Stimulated activated CD8-positive, alpha-beta memory T cell treated with anti-CD3 and anti-CD28 coated beads, Interleukin-2, amount 100 ng/mL, for 1 hour (primary cell): ENCODE results near the gene ANKS1A.
"Not testable (repeated sequence)": the region's sequence is repeated elsewhere in the genome, so short reads cannot be mapped to it uniquely, and the experiment has no call there.

ENCODE experiments used
- DNase-seq, 2 donors: peaks; one replicate each; pipeline ENCODE4 v3.0.0-alpha.2; 2020; ENCODE audit warnings: low read depth in 2 of 2

The ANKS1A gene

DNA sequence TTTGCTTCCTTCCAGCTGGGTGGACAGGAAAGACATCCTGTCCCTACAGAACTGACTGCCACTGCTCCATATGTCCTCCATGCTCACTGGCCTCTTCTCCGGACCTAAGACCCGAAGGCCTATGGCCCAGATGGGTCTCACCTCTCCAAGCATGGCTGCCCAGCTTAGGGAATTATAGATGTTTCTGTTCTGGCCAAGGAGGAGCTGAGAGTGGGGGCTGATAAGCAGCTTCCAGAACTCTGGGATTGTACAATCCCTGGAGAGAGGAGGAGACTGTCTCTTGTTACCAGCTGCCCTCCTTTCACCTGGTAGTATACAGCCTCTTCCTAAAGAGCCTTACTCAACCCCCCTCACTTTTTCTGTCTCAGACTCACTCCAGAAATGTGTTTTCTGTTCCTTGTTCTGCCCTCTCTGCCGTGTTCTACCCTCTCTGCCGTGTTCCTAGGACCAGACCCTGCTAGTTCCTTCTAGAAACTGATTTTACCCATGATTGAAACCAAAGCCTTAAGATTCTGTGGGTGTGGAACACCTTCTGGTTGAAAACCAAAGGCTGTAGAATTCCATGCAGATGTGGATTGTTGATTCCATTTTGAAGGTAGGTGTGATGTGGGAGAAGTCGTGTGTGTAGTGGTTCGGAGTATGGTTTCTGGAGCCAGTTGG lies 28.7 kb downstream of the ANKS1A start:
- no peak for DNase-seq

DNA sequence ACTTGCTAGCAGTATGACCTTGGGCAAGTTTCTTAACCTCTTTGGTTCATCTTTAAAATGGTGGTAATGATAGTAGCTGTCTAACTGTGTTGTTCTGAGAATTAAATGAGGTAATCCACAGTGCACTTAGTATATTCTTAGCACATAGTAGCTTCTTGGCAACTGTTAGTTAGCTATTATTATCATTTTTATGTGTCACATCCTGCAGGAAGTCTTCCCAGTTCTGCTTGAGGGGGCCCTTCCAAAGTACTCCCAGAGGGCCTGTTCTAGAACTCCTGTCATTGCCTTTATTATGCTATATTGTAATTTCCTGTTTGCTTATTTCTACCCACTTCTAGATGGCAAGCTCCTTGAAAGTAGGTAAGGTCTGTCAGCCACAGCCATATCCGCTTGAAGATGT lies 30.6 kb downstream of the ANKS1A start:
- DNase-seq = no peak

DNA sequence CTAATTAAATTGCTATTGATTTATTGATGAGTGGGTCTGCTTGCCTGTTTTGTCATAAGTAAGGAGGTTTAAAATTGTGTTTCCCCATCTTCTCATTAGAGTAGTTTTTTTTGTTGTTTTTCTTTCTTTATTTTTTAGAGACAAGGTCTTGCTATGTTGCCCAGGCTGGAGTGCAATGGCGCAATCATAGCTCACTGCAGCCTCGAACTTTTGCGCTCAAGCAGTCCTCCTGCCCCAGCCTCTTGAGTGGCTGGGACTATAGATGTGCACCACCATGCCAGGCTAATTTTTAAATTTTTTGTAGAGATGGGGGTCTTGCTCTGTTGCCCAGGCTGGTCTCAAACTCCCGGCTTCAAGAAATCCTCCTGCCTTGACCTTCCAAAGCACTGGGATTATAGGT lies 31.0 kb downstream of the ANKS1A start:
- no peak for DNase-seq

DNA sequence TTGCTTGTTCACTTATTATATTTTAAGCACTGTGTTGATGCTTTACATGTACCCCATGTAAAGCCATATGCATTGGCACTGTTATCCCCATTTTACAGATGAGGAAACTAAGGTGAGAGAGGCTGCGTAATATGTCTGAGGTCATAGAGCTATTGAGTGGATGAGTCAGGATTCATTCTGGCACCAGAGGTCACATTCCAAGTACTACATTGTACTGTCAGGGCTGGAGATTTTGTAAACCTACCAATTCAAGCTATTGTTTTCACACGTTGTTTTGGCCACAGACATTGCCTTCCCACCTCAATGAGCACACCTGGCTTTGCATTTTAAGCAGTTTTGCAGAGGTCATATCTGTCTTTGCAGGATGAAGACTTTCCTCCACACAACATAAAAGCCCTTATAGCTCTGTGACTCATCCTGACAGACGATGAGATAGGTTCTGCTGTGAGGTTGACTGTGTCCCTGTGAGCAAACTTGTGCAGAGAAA lies 33.2 kb downstream of the ANKS1A start:
- no peak for DNase-seq

DNA sequence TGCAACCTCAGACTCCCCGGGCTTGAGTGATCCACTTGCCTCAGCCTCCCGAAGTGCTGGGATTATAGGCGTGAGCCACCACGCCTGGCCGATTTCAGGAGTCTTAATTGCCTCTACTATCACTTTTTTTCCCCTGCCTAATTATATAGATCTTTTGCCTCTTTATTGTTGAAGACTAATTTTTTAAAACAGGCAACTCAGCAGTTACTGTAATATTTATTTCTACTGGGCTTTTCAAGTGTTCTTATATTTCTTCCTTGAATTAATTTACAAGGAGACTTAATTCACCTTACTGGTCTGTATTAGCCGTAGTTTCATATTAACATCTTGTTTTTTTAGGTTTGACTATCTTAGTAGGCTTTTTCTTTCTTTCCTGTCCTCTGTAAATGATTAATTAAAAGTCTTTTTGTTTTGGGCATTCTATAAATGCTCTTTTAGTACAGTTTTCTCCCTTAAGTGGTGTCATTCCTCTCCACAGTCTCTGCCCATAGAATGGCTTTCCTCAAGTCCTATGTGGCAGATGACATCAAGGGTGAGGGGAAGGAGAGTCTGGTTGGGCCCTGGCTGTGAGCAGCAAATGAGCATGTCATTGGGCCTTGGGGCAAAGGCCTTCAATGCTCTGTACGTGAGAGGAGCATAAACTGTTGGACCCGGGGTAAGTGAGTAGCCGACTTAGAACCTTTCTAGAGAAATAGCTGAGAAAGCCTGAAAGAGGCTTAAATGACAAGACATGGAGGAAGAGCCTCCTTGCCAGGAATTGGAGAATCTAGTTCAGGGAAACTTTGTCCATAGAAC lies 36.0 kb downstream of the ANKS1A start:
- DNase-seq = no peak

DNA sequence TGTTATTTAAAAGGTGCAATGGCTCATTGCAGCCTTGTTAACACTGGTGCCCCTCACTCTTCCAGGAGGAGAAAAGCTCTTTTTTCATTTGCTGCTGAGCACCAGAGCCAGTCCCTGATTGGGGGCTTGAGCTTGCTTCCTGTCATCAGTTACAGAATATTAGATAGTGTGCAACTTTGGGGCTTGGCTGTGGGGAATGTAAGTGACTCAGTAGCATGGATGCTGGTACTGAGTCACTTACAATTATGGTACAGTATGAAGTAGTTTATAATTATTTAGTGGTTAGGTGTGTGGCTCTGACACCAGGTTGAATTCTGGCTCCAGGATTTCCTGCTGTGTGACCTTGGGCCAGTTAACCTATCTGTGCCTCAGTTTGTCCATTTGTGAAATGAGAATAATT lies 37.6 kb downstream of the ANKS1A start:
- DNase-seq = no peak

DNA sequence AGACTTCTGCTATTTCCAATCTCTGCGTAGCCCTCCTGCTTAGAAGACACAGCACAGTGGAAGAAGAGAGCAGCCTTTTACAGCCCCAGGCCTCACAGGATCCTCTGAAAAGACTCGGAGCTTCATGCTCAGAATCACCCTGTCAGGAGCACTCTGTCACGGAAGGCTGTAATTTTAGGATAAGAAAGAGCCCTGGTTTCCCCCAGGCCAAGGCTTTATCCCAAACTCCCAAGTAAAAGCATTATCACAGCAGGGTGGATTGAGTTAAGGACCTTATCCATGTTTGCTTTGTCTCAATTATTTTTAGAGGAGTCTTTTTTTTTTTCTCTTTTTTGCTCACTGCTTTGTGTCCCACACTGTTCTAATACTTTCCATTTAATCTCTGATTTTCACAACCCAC lies 39.2 kb downstream of the ANKS1A start:
- no peak for DNase-seq

DNA sequence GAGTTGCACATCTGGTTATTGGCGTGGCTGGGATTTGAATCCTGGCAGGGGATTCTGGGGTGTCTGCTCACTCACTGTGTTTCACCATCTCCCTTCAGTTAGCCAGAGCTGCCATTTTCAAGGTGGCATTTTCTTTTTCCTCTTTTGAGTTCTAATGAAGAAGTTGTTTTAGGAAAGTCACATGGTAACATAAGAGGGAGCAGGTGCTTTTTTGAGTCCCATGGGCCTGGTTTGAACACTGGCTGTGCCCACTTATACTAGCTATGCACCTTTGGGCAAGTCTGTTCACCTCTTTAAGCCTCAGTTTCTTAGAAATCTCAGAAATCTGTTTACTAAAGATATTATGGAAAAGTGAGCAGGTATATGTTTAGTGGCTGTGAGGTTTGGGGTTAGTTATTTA lies 39.6 kb downstream of the ANKS1A start:
- no peak for DNase-seq

DNA sequence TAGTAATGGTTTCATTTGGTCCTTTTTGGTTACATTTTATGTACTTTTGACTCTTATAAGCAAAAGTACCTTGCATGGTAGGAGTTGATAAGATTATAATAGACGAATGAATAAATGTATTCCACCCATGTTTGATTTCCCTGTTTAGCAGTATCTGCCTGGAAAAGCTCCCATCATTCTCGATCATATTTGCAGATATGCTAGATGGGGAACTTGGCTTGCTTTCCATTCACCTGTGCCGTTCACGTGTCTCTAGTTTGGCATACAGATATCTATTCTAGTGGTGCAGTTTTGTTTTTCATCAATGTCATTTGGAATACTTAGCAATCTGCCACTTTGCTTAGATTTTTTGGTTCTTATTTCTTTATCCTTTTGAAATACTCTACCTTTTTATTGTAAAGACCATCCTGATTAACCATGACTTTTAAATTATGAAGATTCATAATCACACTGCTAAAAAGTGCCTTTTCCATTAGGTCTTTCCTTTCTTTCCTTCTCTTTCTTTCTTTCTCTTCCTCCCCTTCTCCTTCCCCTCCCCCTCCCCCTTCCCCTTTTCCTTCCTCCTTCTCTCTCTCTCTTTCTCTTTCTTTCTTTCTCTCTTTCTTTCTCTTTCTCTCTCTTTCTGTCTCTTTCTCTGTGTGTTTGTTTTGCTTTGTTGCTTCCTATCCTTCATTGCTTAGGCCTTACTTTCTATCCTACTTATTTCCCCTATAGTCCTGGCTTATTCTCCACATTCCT lies 40.4 kb downstream of the ANKS1A start:
- DNase-seq = no peak

DNA sequence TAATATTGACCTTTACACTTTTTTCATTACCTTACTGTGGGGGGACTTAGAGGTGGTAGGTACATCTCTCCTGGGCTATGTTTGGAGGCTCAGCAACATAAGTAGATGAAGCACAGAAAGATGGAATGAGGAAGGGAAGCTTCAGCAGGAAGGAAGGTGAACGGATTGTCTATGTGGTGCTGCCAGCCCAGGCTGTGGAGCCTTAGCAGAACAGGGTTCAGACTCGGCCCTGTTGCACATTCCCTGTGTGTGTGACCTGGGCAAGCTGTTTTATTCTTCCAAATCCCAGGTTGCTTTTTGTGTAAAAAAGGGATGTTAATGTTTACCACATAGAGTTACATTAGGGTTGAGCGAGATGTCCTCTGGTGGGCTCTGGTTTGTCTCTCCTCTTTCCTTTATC lies 41.2 kb downstream of the ANKS1A start:
- DNase-seq = no peak

DNA sequence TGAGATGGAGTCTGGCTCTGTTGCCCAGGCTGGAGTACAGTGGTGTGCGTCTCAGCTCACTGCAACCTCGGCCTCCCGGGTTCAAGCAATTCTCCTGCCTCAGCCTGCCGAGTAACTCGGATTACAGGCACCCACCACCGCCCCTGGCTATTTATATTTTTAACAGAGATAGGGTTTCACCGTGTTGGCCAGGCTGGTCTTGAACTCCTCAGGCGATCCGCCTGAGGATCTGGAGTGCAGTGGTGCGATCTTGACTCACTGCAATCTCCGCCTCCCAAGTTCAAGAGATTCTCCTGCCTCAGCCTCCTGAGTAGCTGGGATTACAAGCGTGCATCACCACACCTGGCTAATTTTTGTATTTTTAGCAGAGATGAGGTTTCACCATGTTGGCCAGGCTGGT lies 43.1 kb downstream of the ANKS1A start:
- not testable (repeated sequence) for DNase-seq

DNA sequence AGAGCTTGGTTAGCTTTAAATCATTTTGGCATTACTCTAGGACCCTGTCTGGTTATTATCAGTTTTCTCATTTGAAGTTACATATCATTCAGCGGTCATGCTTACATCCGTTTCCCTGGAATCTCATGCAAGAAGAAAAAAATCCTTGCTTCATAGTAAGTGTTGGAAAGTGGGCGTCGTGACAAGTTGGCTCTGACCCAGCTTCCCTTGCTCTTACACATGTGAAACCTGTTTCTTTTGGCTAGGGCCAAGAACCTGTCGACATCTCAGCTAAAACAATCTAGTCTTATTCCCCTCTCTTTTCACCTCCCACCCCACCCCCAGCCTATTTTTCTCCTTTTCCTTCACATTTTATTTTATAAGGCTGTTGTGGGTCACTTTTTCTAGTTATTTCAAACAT lies 45.5 kb downstream of the ANKS1A start:
- DNase-seq = no peak

DNA sequence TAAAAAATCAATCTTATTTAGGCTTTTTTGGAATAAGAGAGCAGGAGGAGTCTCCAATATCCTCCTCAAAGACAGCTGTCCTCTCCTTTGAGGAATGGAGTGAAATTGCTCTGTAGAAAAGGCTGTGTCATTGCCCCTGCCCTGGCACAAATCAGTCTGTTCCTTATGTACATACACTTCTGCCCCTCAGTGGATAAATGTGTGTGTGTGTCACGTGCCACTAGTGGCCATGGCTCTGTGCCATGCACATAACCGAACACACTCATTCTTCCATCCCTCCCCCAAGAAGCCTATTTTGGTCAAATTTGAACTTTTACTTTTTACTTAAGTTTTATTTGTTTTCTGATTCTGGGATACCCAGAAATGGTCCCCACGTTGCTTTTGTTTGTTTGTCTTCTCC lies 49.2 kb downstream of the ANKS1A start:
- DNase-seq = no peak

DNA sequence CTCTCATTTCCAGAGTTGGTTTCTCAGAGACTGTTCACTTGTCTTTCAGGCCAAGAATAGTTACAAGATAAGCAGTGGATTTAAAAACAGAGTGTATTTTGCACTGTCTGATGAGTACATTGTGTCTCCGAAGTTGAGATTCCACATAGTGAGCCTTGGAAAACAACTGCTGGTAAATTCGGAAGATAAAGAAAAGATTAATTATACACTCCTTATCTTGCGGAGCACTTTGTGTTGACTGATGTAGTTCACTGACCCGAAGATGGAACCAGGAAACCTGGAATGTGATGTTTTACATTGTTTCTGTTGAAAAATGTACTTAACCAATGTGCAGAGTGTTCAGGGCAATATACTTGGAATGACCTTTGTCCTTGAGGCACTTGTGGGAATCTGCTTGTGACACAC lies 51.0 kb downstream of the ANKS1A start:
- DNase-seq = no peak

DNA sequence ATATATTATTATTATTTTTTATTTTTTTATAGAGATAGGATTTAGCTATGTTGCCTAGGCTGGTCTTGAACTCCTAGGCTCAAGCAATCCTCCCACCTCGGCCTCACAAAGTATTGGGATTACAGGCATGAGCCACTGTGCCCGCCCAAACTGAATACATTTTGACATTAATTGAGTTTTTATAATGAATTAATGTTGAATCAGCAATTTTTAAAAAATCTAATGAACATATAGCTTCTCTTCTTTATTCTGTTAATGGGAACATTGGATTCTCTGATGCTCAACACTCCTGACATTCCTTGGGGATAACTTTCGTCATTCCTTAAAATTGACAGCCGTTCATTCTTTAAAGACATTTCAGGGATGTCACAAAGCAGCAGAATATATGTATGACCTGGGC lies 52.4 kb downstream of the ANKS1A start:
- no peak for DNase-seq

DNA sequence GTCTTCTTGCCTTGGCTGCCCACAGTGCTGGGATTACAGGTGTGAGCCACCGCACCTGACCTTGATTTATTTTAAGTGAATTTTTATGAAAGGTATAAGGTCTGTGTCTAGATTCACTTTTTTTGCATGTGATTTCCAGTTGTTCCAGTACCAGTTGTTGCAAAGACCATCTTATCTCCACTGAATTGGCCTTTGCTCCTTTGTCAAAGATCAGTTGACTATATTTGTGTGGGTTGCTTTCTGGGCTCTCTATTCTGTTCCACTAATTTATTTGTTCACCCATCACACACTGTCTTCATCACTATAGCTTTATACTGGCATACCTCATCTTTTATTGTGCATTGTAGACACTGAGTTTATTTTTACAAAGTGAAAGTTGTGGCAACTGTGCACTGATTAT lies 56.3 kb downstream of the ANKS1A start:
- DNase-seq = no peak

DNA sequence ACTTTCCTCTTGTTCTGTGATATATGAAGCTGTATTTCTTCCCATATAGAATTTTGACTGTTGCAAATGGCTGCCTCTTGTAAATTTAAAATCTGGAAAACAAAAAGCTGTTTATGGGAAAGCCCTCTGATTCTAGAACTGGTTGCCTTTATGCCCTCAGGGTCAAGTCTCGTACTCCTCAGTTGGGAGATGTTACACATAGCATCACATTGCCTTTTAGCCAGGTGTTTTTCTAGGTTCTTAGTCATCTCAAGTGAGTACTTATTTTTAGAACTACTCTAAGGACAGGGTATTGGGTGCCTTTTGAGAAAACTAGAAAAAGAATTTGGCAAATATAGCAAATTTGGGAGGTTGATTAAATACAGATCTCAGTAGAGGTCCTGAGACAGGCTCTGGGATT lies 58.5 kb downstream of the ANKS1A start:
- DNase-seq = no peak

DNA sequence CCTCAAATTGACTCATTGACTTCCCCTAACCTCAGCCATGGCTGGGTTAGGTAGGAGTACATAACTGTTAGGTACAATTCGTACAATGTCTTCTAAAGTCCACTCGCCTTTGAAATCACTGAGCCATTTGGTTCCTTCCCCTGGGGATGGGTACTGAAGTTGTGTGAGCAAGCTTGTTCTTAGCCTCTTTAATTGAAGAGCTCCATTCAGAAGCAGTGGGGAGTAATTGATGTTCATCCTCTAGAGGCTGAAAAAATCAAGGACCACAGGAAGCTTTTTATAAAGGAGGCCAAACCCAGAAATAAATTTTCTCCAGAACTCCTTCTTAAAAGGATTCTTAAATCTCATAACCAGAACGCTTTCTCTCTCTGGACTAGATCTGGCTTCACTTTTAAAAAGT lies 60.6 kb downstream of the ANKS1A start:
- DNase-seq = no peak

DNA sequence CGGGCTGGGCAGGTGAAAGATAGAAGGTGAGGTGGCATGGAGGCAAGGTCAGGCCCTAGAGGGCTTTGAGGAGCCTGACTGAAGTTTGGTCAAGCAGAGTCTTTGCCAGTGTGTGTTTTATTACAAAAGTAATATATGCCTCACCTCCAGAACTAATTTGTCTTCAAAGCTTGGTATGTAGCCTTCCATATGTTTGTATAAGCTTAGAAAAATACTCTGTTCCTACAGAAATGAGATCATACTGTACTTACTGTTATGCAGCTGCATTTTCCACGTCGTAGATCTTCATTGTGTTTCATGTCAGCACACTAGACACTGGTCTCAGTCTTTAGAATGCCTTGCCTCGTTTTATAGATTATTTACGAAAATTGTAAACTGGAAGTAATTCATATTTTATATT lies 61.8 kb downstream of the ANKS1A start:
- DNase-seq = no peak

DNA sequence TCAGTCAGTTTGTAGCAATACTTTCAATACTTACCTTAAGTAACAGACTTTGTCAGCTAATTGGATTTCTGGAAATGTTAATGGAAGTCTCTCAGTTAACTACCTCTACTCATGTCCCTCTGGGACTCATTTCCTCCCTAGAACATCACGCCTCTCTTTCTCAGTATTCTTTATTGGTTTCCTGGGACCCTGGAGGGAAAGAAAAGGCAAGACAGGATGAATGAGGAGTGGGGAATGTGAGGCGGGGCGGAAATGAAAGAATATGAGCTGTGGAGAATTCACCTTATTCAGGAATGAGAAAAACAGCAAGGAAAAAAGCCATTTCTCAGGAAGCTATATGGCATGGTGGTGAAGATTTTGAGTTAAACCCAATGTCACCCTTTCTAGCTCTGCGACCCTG lies 62.7 kb downstream of the ANKS1A start:
- no peak for DNase-seq

DNA sequence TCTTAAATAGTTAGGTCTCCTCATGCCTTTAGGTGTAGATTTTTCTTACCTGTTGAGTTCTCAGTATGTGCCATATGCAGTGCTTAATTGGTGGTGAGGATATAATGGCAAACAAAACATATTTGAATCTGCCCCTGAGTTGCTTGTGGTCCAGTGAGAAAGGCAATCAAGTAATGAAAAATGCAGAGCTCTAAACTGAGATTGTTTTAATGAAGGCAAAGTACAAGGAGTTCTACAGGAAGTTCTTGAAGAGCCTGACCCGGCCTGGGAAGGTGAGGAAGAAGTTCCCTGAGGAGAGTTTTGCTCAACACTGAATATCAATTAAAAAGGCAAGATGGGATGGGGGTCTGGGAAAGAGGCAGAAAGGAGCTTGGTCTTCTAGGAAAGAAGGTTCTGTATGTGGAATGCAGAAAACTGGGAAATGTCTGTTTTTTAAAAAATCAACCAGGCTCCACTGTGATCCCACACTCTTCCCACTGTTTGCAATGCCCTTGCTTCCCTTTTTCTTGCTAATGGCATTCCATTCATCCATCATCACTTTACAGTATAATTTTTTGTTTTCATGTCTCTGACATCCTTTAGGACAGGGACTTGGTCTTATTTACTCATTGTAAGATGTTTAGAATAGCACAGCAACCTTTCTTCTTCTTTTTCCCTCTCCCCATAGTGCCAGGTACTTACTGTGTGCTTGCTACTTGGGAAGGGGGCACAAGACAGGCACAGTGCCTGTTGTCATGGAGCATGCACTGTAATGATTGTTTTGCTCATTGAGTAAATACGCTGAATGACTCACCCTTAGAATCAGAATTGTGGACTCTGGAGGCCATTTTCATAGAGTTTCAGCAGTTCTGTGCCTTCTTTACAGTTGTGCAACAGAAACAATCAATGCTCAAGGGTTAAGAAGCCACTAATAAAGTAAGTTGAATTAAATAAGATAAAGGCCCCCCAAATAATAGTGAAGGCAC lies 64.3 kb downstream of the ANKS1A start:
- no peak for DNase-seq

DNA sequence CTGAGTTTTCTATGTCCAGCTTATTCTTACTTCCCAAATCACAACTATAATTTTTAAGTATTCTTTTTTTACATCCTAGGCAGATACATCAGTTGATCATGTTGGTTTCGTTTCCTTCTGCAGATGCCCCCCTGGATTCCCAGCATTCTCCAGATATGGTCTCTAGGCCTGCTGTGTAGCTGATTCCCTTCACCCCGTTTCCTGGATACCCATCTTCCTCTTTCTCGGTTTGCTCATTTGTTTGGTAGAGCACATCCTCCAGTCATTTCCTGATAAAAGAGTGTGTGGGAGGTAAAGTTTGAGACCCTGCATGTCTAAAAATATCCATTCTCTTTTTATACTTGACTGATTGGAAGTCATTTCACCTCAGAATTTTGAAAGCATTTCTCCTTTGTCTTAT lies 66.4 kb downstream of the ANKS1A start:
- DNase-seq = no peak
